Measurements from ENCODE around the gene TRIM27.
"Not testable (repeated sequence)": the region's sequence is repeated elsewhere in the genome, so short reads cannot be mapped to it uniquely, and the experiment has no call there.

The TRIM27 gene

GRCh38 chr6:28956331-28956730 lies 32.5 kb upstream of the TRIM27 start:
- no peak for TF ChIP-seq CTCF (IDR thresholded peaks at IDR 0.05; ENCODE audit: insufficient read depth, missing control alignments)
- FAIRE-seq (no peak), DNase-seq (ENCODE audit: insufficient read length, low spot score) (no peak)

GRCh38 chr6:28953585-28954258 lies 29.9 kb upstream of the TRIM27 start:
- TF ChIP-seq CTCF (IDR thresholded peaks at IDR 0.05; ENCODE audit: insufficient read depth, missing control alignments): no peak
- FAIRE-seq: no peak

GRCh38 chr6:28953039-28953584 lies 29.3 kb upstream of the TRIM27 start:
- DNase-seq (ENCODE audit: insufficient read length, low spot score) (no peak), FAIRE-seq (no peak)
- no peak for TF ChIP-seq CTCF (IDR thresholded peaks at IDR 0.05; ENCODE audit: insufficient read depth, missing control alignments)

More at GRCh38 chr6:28953585-28954258, 29.9 kb upstream of the TRIM27 start:
- no peak for DNase-seq (ENCODE audit: insufficient read length, low spot score)

- not testable (repeated sequence) for FAIRE-seq; DNase-seq (ENCODE audit: insufficient read length, low spot score)
Observed at GRCh38 chr6:28949656-28950195, 25.9 kb upstream of the TRIM27 start.

GRCh38 chr6:28948782-28949486 lies 25.1 kb upstream of the TRIM27 start:
- FAIRE-seq: no peak
- TF ChIP-seq CTCF (IDR thresholded peaks at IDR 0.05; ENCODE audit: insufficient read depth, missing control alignments): no peak
- no peak for DNase-seq (ENCODE audit: insufficient read length, low spot score)

- no peak for TF ChIP-seq CTCF (IDR thresholded peaks at IDR 0.05; ENCODE audit: insufficient read depth, missing control alignments)
- no peak for FAIRE-seq
- no peak for DNase-seq (ENCODE audit: insufficient read length, low spot score)
Observed at GRCh38 chr6:28947831-28948270, 24.1 kb upstream of the TRIM27 start.

- FAIRE-seq (no peak), DNase-seq (ENCODE audit: insufficient read length, low spot score) (no peak)
- TF ChIP-seq CTCF (IDR thresholded peaks at IDR 0.05; ENCODE audit: insufficient read depth, missing control alignments): no peak
Observed at GRCh38 chr6:28947067-28947765, 23.4 kb upstream of the TRIM27 start.
